GM10266 (cell line): ENCODE results near the gene BCL10.
A peak's percentile ranks its signal among the peaks of the same experiment; 100 is the strongest.

ENCODE experiments used
- DNase-seq: peaks from one replicate; pipeline ENCODE4 v3.0.0; 2012; ENCODE audit errors: extremely low spot score
- TF ChIP-seq, protein P1 (sequence below): IDR thresholded peaks from 2 replicates; pipeline ENCODE4 v1.5.1; 2012; ENCODE audit warnings: mild to moderate bottlenecking, low read depth; ENCODE audit not compliant: control insufficient read depth, insufficient read depth; ENCODE audit errors: missing control alignments

The BCL10 gene

GRCh38 chr1:85279458-85280080 is 3.1 kb upstream of the BCL10 start:
- no peak for DNase-seq
- TF ChIP-seq, protein P1, sequence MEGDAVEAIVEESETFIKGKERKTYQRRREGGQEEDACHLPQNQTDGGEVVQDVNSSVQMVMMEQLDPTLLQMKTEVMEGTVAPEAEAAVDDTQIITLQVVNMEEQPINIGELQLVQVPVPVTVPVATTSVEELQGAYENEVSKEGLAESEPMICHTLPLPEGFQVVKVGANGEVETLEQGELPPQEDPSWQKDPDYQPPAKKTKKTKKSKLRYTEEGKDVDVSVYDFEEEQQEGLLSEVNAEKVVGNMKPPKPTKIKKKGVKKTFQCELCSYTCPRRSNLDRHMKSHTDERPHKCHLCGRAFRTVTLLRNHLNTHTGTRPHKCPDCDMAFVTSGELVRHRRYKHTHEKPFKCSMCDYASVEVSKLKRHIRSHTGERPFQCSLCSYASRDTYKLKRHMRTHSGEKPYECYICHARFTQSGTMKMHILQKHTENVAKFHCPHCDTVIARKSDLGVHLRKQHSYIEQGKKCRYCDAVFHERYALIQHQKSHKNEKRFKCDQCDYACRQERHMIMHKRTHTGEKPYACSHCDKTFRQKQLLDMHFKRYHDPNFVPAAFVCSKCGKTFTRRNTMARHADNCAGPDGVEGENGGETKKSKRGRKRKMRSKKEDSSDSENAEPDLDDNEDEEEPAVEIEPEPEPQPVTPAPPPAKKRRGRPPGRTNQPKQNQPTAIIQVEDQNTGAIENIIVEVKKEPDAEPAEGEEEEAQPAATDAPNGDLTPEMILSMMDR: no peak

- DNase-seq: peak; percentile 40
- TF ChIP-seq, protein P1: no peak
Measured at GRCh38 chr1:85278853-85279314, 2.5 kb upstream of the BCL10 start.

DNA sequence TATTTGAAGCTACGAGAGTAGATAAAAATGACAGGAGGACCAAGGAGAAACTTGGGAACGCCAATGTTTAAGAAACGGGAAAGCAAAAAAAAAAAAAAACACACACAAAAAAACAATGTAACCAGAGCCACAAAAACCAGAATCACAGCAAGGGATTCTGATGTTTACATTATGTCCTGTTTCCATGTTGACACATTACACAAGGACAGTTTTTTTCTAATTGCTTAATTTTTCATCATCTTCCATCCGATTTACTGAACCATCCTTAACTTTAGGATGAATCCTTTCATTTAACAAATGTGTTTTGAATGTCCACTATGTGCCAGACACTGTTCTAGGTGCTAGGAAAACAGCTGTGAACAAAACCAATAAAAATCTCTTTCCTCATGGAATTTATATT is 1.4 kb upstream of the BCL10 start:
- TF ChIP-seq, protein P1: no peak
- DNase-seq: no peak

GRCh38 chr1:85276978-85277639 is 677 bp upstream of the BCL10 start:
- TF ChIP-seq, protein P1: no peak
- DNase-seq: no peak

GRCh38 chr1:85275701-85276214 is 674 bp downstream of the BCL10 start:
- TF ChIP-seq, protein P1: no peak
- peak; percentile 25 for DNase-seq

GRCh38 chr1:85274969-85275453 is 1.4 kb downstream of the BCL10 start:
- DNase-seq: no peak
- TF ChIP-seq, protein P1: no peak

DNA sequence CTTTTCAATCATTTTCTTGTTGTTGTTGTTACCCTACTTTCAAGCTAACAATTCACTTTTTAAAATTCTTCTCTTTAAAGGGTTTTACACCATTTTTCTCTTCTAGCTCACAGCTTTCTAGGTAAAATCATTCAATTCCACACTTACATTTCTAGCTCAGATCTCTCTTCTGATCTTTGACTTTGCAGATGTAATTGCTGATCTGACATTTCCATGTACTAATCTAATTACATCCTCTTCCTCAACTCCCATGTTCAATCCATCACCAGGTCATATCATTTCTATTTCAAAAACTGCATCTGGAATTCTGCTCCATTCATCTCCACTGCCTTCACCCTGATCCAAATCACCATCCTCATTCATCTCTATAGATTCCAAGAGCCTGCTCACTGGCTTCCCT is 3.0 kb downstream of the BCL10 start:
- TF ChIP-seq, protein P1: no peak
- DNase-seq: no peak
